RPMI7951 (cell line): ENCODE data around the gene SHISAL1. TPM values are rescaled to one million over a fixed set of nuclear protein-coding genes. Genes with fewer than 3 reads are reported as not detected.
"Not testable (repeated sequence)": the region's sequence is repeated elsewhere in the genome, so short reads cannot be mapped to it uniquely, and the experiment has no call there.

ENCODE experiments used
- DNase-seq: peaks from one replicate; pipeline ENCODE4 v3.0.0-alpha.2; 2012; ENCODE audit warnings: low read depth
- total RNA-seq: library from RNA; depleted of rRNA; stranded (reverse); fragments of >200 nt; shearing (Covaris generic); gene quantifications from 2 replicates; pipeline ENCODE4 v1.2.3, GENCODE V29; 2014

SHISAL1 gene
- total RNA-seq, 1 experiment from 2014 or later = 1.6 TPM

DNA sequence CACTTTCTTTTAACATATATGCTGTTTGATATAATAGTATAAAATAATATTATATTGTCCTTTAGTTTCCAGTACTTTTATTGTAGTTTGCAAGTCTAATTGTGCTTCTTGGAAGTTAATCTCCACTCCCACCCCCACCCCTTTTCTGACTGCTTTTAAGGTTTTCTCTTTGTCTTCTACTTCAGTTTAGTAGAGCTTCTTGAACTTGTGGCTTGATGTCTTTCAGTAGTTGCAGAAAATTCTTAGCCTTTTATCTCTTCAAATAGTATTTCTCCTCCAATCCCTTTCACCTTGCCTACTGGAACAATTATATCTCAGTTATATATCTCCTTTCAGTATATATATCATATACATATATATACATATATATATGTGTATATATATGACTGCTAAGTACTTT, 75.5 kb downstream of the SHISAL1 start:
- DNase-seq = no peak

- not testable (repeated sequence) for DNase-seq
Measured at GRCh38 chr22:44234372-44234771, 78.4 kb downstream of the SHISAL1 start.

GRCh38 chr22:44231233-44231632, 81.5 kb downstream of the SHISAL1 start:
- no peak for DNase-seq

DNA sequence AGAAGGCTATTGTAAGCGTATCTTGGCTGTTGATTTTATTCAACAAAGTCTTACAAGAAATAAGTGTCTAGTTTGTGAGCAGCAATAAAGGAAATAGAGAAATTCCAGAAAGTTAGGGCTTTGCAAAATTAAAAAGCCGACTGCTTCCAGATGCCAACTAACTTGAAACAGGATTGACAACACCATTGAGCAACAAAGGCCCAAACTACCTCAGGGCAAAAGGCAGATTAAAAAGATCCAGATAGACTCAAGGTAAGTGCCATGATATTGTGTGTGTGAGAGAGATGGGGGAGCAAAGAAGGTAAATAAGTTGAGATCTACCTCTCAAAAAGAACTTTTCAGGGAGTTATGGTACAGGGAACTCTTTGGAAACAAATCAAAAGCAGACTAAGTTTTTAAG, 82.9 kb downstream of the SHISAL1 start:
- DNase-seq = no peak

- DNase-seq = no peak
Measured at GRCh38 chr22:44229331-44229730, 83.4 kb downstream of the SHISAL1 start.

DNA sequence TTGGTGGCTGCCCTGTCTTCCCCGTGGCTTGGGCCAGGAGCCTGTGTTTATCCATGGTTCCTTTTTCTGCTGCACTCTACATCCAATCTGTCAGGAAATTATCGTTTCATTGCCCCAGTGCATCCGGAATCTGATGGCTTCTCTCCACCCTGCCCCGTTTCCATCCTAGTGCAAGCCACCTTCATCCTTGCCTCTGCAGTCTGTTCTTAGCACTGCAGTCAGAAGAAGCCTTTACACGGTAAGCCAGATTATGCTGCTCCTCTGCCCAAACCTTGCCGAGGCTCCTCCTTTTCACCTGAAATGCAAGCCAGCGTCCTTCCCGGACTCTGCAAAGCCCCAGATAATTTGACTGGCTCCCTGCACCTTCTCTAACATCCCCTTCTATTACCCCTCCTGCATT, 86.9 kb downstream of the SHISAL1 start:
- DNase-seq = no peak

DNA sequence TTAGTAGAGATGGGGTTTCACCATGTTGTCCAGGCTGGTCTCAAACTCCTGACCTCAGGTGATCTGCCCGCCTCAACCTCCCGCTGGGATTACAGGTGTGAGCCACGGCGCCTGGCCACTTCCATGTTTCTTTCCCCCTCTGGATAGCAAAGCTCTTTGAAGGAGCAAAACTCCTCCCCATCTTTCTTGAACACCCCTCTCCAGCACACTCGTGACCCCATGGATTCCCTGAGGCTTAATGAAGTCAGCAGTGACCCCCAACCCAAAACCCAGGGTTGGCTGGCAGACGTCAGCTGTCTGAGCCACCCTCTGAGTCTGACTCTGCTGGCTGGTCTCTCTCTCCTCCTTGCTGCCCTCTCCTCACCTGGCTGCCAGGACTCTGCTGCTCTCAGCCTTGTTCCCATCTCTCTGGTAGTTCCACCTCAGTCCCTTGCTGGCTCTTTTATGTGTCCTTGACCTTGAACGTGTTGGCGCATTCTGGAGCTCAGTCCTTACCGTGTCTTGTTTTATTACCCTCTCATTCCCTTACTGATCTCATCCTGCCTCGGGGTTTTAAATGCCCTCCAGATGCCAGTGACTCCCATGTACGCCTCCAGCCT, 87.6 kb downstream of the SHISAL1 start:
- DNase-seq = no peak

- peak; percentile 16 for DNase-seq
Measured at GRCh38 chr22:44224166-44224565, 88.6 kb downstream of the SHISAL1 start.

- DNase-seq = no peak
Measured at GRCh38 chr22:44221710-44222475, 90.9 kb downstream of the SHISAL1 start.

- no peak for DNase-seq
Measured at GRCh38 chr22:44220727-44221680, 91.7 kb downstream of the SHISAL1 start.

DNA sequence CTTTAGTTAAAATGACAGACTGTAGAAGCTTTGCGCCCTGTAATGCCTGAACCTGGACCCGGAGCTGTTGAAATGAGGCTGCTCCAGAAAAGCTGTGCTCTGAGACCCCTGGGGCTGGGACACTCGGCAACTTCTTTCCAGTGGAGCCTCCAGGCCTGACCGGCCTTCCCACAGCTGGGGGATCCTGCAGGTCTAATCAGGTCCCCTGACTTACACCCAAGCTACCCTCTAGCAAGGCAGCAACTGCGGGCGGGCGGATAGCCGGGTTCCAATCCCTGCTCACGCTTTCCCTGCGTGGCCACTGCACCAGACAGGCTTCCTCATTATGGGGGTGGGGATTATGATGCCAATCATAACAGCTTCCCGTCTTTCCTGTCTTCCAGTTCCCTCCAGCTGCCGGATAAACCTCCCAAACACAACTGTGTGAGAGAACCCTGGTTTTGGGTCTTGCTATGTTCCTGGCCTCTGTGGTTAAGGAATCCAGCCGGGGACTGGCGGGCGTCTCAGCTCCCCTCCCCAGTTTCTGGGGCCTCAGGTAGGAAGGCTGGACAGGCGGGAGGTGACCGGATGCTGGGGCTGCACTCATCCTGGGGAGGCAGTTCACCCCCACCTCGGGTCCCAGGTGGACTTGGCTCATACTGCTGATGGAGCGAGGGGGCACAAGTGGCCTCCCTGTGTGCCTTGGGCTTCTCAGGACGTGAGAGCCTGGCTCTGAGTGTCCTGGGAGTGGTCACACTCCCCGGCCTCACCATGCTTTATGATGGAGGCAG, 93.5 kb downstream of the SHISAL1 start:
- DNase-seq = no peak

DNA sequence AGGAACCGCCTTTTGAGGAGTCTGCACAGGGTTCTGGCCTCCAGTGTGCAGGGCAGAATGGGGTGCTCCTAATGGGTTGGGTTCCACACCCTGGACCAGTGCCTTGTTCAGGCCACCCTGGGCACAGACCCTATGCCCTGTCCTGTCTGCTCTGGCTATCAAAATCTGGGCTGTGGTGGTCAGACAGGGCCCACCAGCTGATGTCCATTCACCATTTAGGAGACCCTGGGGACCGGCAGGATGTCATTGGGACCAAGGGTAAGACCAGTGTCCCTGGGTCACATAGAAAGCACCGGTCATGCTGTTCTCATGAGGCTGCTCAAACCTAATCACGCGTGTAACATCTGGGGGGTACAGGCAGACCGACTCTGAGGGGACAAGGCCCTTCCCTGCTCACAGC, 94.7 kb downstream of the SHISAL1 start:
- no peak for DNase-seq

DNA sequence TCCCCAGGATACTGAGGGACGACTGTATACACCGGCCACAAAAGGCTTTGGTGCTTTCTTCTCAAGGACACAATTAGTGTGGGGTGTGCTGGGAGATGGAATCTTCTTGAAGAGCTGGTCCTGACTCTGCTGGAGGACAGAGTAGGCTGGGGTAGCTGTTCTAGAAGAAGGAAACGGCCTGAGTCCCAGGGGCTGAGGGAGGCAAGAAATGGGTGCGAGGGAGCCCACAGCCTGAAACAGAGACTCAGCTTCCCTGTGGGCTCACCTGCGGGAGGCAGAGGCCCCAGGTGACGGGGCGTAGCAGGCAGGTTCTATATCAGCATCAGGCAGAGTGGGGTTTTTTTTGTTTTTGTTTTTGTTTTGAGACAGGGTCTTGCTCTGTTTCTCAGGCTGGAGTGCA, 95.4 kb downstream of the SHISAL1 start:
- no peak for DNase-seq

GRCh38 chr22:44215287-44215686, 97.5 kb downstream of the SHISAL1 start:
- DNase-seq = no peak

DNA sequence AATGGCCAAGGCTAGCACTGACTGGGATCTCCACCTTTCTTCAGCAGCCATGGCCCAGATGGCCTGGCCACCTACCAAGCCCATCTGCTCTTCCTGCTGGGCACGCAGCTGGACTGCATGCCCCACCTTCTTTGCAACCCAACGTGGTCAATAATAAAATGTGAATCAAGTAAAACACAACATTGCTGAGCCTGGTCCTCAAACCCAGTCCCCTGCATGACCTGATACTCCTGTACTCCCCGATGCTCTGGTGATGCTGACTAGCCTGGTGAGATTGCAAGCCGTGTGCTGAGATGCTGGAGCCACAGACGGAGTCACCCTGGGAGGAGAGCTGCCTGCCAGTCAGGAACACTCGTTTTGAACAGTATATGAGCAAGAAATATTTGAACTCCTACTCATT, 98.0 kb downstream of the SHISAL1 start:
- no peak for DNase-seq

DNA sequence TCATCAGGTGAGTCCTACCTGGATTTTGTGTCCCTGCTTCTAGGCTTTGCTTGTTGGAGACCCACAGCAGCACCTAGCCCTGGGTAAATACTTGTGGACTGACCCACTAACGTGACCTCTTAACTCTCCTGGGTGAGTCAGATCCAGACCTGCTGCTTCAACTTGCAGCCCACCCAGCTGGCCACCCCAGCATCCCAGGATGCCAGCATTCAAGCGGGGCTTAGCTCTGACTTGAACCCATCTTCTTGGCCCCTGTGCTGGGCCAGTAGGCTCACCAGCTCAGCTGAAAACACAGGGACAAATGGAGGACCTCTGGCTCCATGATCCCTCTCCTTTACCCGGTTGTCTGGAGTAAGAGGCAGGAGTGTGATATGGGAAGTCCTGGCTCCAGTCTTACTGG, 98.6 kb downstream of the SHISAL1 start:
- no peak for DNase-seq

DNA sequence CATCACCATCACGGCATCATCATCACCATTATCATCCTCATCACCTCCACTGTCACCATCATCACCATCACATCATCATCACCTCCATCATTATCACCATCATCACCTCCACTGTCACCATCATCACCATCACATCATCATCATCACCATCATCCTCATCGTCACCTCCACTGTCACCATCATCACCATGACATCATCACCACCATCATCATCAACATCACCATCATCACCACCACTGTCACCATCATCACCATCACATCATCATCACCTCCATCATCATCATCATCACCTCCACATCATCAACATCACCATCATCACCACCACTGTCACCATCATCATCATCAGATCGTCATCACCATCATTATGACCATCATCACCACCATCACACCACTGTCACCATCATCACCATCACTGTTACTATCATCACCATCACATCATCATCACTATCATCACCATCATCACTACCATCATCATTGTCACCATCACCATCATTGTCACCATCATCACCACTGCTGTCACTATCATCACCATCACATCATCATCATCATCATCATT, 99.2 kb downstream of the SHISAL1 start:
- no peak for DNase-seq

DNA sequence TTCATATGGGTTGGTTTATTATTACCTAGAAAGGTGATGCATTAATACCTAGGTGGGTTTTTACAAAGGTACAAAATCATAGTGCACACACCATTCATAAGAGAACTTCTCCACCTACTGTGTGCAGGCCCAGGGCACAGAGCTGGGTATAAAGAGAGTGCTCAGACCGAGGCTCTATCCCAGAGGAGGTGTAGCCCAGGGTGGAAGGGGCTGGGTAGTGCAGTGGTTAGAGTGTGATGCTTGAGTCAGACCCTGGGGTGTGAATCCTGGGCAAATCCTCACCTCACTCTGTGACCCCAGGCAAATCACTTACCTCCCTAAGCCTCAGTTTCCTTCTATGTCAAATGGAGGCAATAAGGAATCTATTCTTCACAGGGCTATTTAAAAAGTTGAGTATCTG, 99.8 kb downstream of the SHISAL1 start:
- no peak for DNase-seq

DNA sequence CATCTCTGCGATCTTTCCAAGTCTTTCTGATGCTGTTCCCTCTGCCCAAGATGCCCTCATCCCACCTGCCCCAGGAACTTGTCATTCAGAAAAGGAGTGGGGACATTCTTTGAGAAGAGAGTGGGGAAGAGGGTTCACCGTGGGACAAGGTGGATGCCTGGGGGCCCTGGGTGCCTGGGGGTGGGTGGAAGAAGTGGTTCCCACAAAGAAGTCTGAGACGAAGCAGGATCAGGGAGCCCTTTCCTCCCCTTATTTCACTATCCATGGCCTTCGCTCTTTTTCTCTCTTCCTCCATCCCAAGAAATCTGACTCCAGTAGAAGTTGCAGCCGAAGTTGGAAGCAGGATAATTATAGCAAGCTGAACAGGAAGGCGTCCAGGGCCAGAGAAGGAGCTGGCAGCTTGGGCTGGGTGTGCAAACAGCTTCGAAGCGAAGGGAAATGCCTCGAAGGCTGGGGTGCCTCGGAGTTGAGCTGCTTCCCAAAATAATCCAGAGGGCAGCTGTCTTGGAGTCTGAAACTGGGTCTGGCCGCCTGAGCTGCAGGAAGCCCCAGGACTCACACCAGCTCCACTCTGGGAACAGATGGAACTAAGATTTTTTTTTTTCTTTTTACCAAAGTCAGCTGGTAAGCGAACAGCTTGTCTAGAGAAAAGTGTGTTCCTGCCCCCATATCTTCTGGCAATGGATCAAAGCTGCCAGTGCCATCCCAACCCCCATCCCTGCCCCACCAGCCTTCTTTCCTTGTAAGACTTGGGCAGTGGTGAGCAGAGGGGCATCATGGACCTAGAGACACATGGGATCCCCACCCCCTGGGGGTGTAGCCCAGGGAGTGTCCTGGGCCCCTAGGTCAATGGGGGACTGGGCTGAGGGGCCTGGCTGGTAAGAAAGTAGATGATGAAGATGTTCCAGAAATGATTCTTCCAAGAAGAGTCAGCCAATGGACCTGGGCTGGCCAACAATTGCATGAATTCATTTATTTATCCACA, 100.5 kb downstream of the SHISAL1 start:
- DNase-seq = peak; percentile 55

DNA sequence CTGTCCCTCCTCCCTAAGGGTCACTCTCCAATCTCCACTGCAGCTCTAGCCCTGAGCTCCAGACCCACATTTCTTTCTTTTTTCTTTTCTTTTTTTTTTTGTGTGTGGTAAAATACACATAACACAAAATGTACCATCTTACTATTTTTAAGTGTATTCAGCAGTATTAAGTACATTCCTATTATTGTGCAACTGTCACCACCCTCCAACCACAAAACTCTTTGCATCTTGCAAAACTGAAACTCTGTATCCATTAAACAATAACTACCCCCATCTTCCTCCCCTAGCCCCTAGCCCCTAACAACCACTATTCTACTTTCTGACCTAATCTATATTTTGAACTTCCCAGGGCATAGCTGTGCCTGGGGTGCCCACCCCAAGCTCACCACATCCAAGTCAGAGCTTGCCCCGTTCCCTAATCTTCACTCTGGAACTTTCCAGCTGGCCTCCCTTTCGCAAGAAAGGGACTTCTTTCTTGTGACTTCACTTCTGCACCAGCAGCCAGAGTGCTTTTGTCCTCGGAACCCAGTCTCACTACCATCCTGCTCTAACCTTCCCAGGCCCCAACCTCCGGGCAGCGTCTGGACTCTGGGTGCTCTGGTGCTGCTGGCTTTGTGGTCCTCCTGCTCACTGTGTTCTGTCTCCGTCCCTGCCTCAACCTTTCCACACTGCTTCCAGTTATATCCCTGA, 101.3 kb downstream of the SHISAL1 start:
- no peak for DNase-seq
